ENCODE results near the gene TMEM198. TPM values are rescaled to one million over a fixed set of nuclear protein-coding genes. Genes with fewer than 3 reads are reported as not detected.

The TMEM198 gene
- total RNA-seq, 4 donors from 2014 or later, result 1.1 to 4.4 (median 1.2) TPM; not detected in 1

GRCh38 chr2:219560037-219560892 lies 16.4 kb downstream of the TMEM198 start:
- Histone ChIP-seq H3K36me3 (no peaks in the 10 kb centered on the region), H3K9me3 (no peaks in the 10 kb centered on the region), H3K27ac (no peak overlapping the region), H3K4me1 (peaks cover 0 to 5% (median 2%) of the 10 kb centered on the region in 4 donors), H3K27me3 (no peaks in the 10 kb centered on the region), H3K4me3 (no peak overlapping the region)
- in situ Hi-C loops (cut with MboI; ENCODE audit: low pct_ligation_motif_present in 1 of 4, low pct_unique_long_range_greater_than_20kb in 1 of 4, low sequenced_read_pairs in 3 of 4), result no loop called here
- WGBS, 2 donors (ENCODE audit: low coverage in 1 of 2), result 28 to 39% methylated on average over 2 to 8 of the region's 8 CpGs
- DNase-seq, result no peak
- TF ChIP-seq POLR2A (IDR thresholded peaks at IDR 0.05), result no peak
- no peak for TF ChIP-seq POLR2AphosphoS5 (IDR thresholded peaks at IDR 0.05)
- TF ChIP-seq CTCF (IDR thresholded peaks at IDR 0.05), result peak; percentile 40 to 87 (median 86)
- no peak for TF ChIP-seq EP300 (IDR thresholded peaks at IDR 0.05; ENCODE audit: low read depth)
- intact Hi-C loops (cut with DNase I; ENCODE audit: low total_unique reads), result no loop called here

GRCh38 chr2:219560893-219561178 lies 17.0 kb downstream of the TMEM198 start:
- Histone ChIP-seq H3K36me3 (no peaks in the 10 kb centered on the region), H3K27me3 (no peaks in the 10 kb centered on the region), H3K4me1 (peaks cover 0 to 5% (median 2%) of the 10 kb centered on the region in 4 donors), H3K4me3 (no peak overlapping the region), H3K27ac (no peak overlapping the region), H3K9me3 (no peaks in the 10 kb centered on the region)
- TF ChIP-seq POLR2AphosphoS5 (IDR thresholded peaks at IDR 0.05) (no peak), EP300 (IDR thresholded peaks at IDR 0.05; ENCODE audit: low read depth) (no peak), POLR2A (IDR thresholded peaks at IDR 0.05) (no peak), CTCF (IDR thresholded peaks at IDR 0.05) (no peak)
- intact Hi-C loops (cut with DNase I; ENCODE audit: low total_unique reads), result no loop called here
- in situ Hi-C loops (cut with MboI; ENCODE audit: low pct_ligation_motif_present in 1 of 4, low pct_unique_long_range_greater_than_20kb in 1 of 4, low sequenced_read_pairs in 3 of 4), result no loop called here
- 67 to 86% methylated on average over 3 of the region's 3 CpGs for WGBS, 2 donors (ENCODE audit: low coverage in 1 of 2)
- no peak for DNase-seq

GRCh38 chr2:219561179-219562048 lies 17.6 kb downstream of the TMEM198 start:
- no peaks in the 10 kb centered on the region for H3K27me3 ChIP-seq
- in situ Hi-C loops (cut with MboI; ENCODE audit: low pct_ligation_motif_present in 1 of 4, low pct_unique_long_range_greater_than_20kb in 1 of 4, low sequenced_read_pairs in 3 of 4) (no loop called here), intact Hi-C loops (cut with DNase I; ENCODE audit: low total_unique reads) (no loop called here)
- no peak overlapping the region for H3K4me3 ChIP-seq
- no peaks in the 10 kb centered on the region for H3K9me3 ChIP-seq
- no peak for TF ChIP-seq CTCF (IDR thresholded peaks at IDR 0.05)
- no peak for TF ChIP-seq EP300 (IDR thresholded peaks at IDR 0.05; ENCODE audit: low read depth)
- TF ChIP-seq POLR2A (IDR thresholded peaks at IDR 0.05), result no peak
- TF ChIP-seq POLR2AphosphoS5 (IDR thresholded peaks at IDR 0.05), result no peak
- 84 to 100% methylated on average over 1 to 24 of the region's 24 CpGs for WGBS, 2 donors (ENCODE audit: low coverage in 1 of 2)
- no peaks in the 10 kb centered on the region for H3K36me3 ChIP-seq
- peaks cover 0 to 5% (median 2%) of the 10 kb centered on the region in 4 donors for H3K4me1 ChIP-seq
- no peak overlapping the region for H3K27ac ChIP-seq
- DNase-seq, result no peak
